ENCODE data around the gene ACYP2.
A peak's percentile ranks its signal among the peaks of the same experiment; 100 is the strongest.

ACYP2 gene

GRCh38 chr2:54161660-54162424 lies 46.4 kb downstream of the ACYP2 start:
- DNase-seq (ENCODE audit: low spot score) = no peak

- DNase-seq (ENCODE audit: low spot score) = peak; percentile 80
These were observed 48.7 kb downstream of the ACYP2 start for GRCh38 chr2:54164106-54164505.

- peak; percentile 24 for DNase-seq (ENCODE audit: low spot score)
These were observed 50.8 kb downstream of the ACYP2 start for GRCh38 chr2:54166121-54166773.

- peak; percentile 53 for DNase-seq (ENCODE audit: low spot score)
These were observed 61.2 kb downstream of the ACYP2 start for GRCh38 chr2:54176577-54176976.

- DNase-seq (ENCODE audit: low spot score) = no peak
These were observed 67.9 kb downstream of the ACYP2 start for GRCh38 chr2:54183281-54183680.

GRCh38 chr2:54183972-54184371 lies 68.6 kb downstream of the ACYP2 start:
- DNase-seq (ENCODE audit: low spot score) = no peak

GRCh38 chr2:54185105-54185504 lies 69.7 kb downstream of the ACYP2 start:
- no peak for DNase-seq (ENCODE audit: low spot score)

- DNase-seq (ENCODE audit: low spot score) = no peak
These were observed 71.9 kb downstream of the ACYP2 start for GRCh38 chr2:54187331-54187730.

GRCh38 chr2:54189539-54189938 lies 74.1 kb downstream of the ACYP2 start:
- no peak for DNase-seq (ENCODE audit: low spot score)

GRCh38 chr2:54191361-54192135 lies 76.1 kb downstream of the ACYP2 start:
- DNase-seq (ENCODE audit: low spot score) = no peak

GRCh38 chr2:54194761-54195750 lies 79.6 kb downstream of the ACYP2 start:
- DNase-seq (ENCODE audit: low spot score) = no peak

GRCh38 chr2:54196646-54197045 lies 81.2 kb downstream of the ACYP2 start:
- DNase-seq (ENCODE audit: low spot score) = no peak

- DNase-seq (ENCODE audit: low spot score) = no peak
These were observed 89.1 kb downstream of the ACYP2 start for GRCh38 chr2:54204476-54204875.

- DNase-seq (ENCODE audit: low spot score) = peak; percentile 54
These were observed 91.2 kb downstream of the ACYP2 start for GRCh38 chr2:54206596-54206995.

- no peak for DNase-seq (ENCODE audit: low spot score)
These were observed 92.3 kb downstream of the ACYP2 start for GRCh38 chr2:54207666-54208195.

GRCh38 chr2:54208364-54209240 lies 93.2 kb downstream of the ACYP2 start:
- no peak for DNase-seq (ENCODE audit: low spot score)

GRCh38 chr2:54209379-54209778 lies 94.0 kb downstream of the ACYP2 start:
- no peak for DNase-seq (ENCODE audit: low spot score)

- DNase-seq (ENCODE audit: low spot score) = peak; percentile 93
These were observed 97.0 kb downstream of the ACYP2 start for GRCh38 chr2:54212456-54212855.

GRCh38 chr2:54213082-54213481 lies 97.7 kb downstream of the ACYP2 start:
- DNase-seq (ENCODE audit: low spot score) = no peak

GRCh38 chr2:54224997-54225396 lies 109.6 kb downstream of the ACYP2 start:
- no peak for DNase-seq (ENCODE audit: low spot score)
